Fibroblast of pulmonary artery (primary cell): Measurements from ENCODE around the gene ASAP3.

Experiments
- DNase-seq: peaks from one replicate; pipeline ENCODE4 v3.0.0-alpha.2; 2010; ENCODE audit warnings: low read depth
- H3K4me3 ChIP-seq: replicated peaks from 2 replicates; pipeline ENCODE4 v1.5.1; 2011; ENCODE audit warnings: low read depth, mild to moderate bottlenecking, control low read depth, low read length, moderate library complexity
- CTCF ChIP-seq: IDR thresholded peaks from 2 replicates; pipeline ENCODE4 v1.5.1; 2011; ENCODE audit warnings: mild to moderate bottlenecking, control low read depth, low read length, inconsistent platforms; ENCODE audit errors: missing control alignments

ASAP3 gene

GRCh38 chr1:23419180-23419579 lies 64.8 kb downstream of the ASAP3 start:
- no peak for TF ChIP-seq CTCF
- H3K4me3 ChIP-seq, result no peak overlapping the region
- no peak for DNase-seq

GRCh38 chr1:23417570-23417969 lies 66.4 kb downstream of the ASAP3 start:
- H3K4me3 ChIP-seq, result no peak overlapping the region
- TF ChIP-seq CTCF, result no peak
- no peak for DNase-seq

- DNase-seq, result no peak
- H3K4me3 ChIP-seq, result no peak overlapping the region
- no peak for TF ChIP-seq CTCF
Measured at GRCh38 chr1:23416964-23417363, 67.0 kb downstream of the ASAP3 start.

- no peak for DNase-seq
- no peak overlapping the region for H3K4me3 ChIP-seq
- no peak for TF ChIP-seq CTCF
Measured at GRCh38 chr1:23408797-23409290, 75.1 kb downstream of the ASAP3 start.

- TF ChIP-seq CTCF, result no peak
- peak; percentile 77 for DNase-seq
- no peak overlapping the region for H3K4me3 ChIP-seq
Measured at GRCh38 chr1:23407016-23407630, 76.9 kb downstream of the ASAP3 start.

- H3K4me3 ChIP-seq, result no peak overlapping the region
- no peak for DNase-seq
- TF ChIP-seq CTCF, result no peak
Measured at GRCh38 chr1:23405946-23406345, 78.0 kb downstream of the ASAP3 start.
